OCI-LY3 (cell line): ENCODE data around the gene TXLNA.
A peak's percentile ranks its signal among the peaks of the same experiment; 100 is the strongest.
"Not testable (repeated sequence)": the region's sequence is repeated elsewhere in the genome, so short reads cannot be mapped to it uniquely, and the experiment has no call there.

Experiments used
- H2AFZ ChIP-seq: fragments of 200-600, 300-600 bp; shearing (Covaris generic); 2 replicates; pipeline ENCODE4 v1.6.0; 2014; ENCODE audit warnings: antibody characterized with exemption, low read depth, low read length
- H3K27ac ChIP-seq: fragments of 200-600, 300-600 bp; sonication (generic); 2 replicates; pipeline ENCODE4 v1.5.1; 2014; ENCODE audit warnings: mild to moderate bottlenecking, low read length, moderate library complexity, mixed read lengths
- H3K27me3 ChIP-seq: fragments of 200-600, 300-600 bp; sonication (generic); 2 replicates; pipeline ENCODE4 v1.6.1; 2014; ENCODE audit warnings: low read depth, low read length, mixed read lengths
- H3K36me3 ChIP-seq: fragments of 200-600, 300-600 bp; sonication (generic); replicated peaks from 2 replicates; pipeline ENCODE3; 2014; ENCODE audit warnings: low read depth, low read length, mixed read lengths
- H3K4me1 ChIP-seq: fragments of 300-600, 200-600 bp; sonication (generic); 2 replicates; pipeline ENCODE4 v1.6.1; 2014; ENCODE audit warnings: low read length, mixed read lengths
- H3K4me2 ChIP-seq: fragments of 200-600, 300-600 bp; sonication (generic); 2 replicates; pipeline ENCODE4 v1.6.1; 2014; ENCODE audit warnings: low read length, mixed read lengths
- H3K4me3 ChIP-seq: fragments of 300-600, 200-600 bp; sonication (generic); 2 replicates; pipeline ENCODE4 v1.5.1; 2014; ENCODE audit warnings: antibody characterized with exemption, mild to moderate bottlenecking, low read length, moderate library complexity
- H3K79me2 ChIP-seq: fragments of 300-600, 200-600 bp; shearing (Covaris generic); 2 replicates; pipeline ENCODE4 v1.6.1; 2014; ENCODE audit warnings: mild to moderate bottlenecking, low read length, mixed read lengths
- H3K9ac ChIP-seq: fragments of 300-600, 200-600 bp; shearing (Covaris generic); 2 replicates; pipeline ENCODE4 v1.6.0; 2014; ENCODE audit warnings: mild to moderate bottlenecking, low read length, moderate library complexity
- H3K9me3 ChIP-seq: fragments of 200-600, 300-600 bp; shearing (Covaris generic); 2 replicates; pipeline ENCODE4 v1.6.1; 2014; ENCODE audit warnings: low read length, mixed read lengths; ENCODE audit not compliant: insufficient read depth
- H4K20me1 ChIP-seq: fragments of 200-600, 300-600 bp; sonication (generic); 2 replicates; pipeline ENCODE4 v1.6.1; 2016; ENCODE audit warnings: low read length, mixed read lengths; ENCODE audit not compliant: insufficient read depth
- EZH2phosphoT487 ChIP-seq: fragments of 200-600 bp; shearing (Covaris generic); IDR thresholded peaks from 2 replicates; pipeline ENCODE4 v1.6.1; 2018; ENCODE audit warnings: antibody characterized with exemption, mixed run types, low read depth
- TF ChIP-seq, protein P1 (sequence below): fragments of 200-600, 300-600 bp; sonication (generic); IDR thresholded peaks from 2 replicates; pipeline ENCODE4 v1.5.1; 2014; ENCODE audit warnings: antibody characterized with exemption, low read length, low read depth

TXLNA gene

DNA sequence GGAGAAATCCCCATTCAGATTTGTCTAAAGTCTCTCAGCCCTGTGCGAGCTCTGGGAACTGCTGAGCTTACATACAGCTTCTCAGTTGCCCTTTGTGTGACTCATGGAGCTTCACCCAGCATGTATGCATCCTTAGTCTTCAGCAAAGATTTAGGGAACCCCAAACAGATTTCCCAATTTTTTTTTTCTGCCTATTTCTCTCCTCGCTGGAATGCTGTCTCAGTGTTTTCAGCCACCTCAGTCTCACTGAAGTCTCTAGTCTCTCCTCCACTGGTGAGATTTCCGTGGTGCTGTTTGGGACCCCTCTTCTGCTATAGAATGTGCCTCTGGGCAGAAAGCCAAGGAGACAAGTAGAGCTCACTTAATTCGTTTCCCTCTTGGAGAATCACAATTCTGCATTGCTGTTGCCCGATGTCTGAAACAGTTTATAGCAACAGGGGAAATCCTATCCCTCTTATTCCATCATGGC, 28.1 kb upstream of the TXLNA start:
- H3K27me3 ChIP-seq, result no peaks in the 10 kb centered on the region
- no peak overlapping the region for H3K9ac ChIP-seq
- peaks cover 8% of the 10 kb centered on the region for H3K4me1 ChIP-seq
- H3K27ac ChIP-seq, result no peak overlapping the region
- peaks cover 4% of the 10 kb centered on the region; the same call in 1 of the 2 replicates for H3K9me3 ChIP-seq
- no peaks in the 10 kb centered on the region for H4K20me1 ChIP-seq
- no peak overlapping the region for H3K4me2 ChIP-seq
- H3K79me2 ChIP-seq, result peaks cover 43% of the 10 kb centered on the region
- no peak for TF ChIP-seq EZH2phosphoT487
- TF ChIP-seq, protein P1, sequence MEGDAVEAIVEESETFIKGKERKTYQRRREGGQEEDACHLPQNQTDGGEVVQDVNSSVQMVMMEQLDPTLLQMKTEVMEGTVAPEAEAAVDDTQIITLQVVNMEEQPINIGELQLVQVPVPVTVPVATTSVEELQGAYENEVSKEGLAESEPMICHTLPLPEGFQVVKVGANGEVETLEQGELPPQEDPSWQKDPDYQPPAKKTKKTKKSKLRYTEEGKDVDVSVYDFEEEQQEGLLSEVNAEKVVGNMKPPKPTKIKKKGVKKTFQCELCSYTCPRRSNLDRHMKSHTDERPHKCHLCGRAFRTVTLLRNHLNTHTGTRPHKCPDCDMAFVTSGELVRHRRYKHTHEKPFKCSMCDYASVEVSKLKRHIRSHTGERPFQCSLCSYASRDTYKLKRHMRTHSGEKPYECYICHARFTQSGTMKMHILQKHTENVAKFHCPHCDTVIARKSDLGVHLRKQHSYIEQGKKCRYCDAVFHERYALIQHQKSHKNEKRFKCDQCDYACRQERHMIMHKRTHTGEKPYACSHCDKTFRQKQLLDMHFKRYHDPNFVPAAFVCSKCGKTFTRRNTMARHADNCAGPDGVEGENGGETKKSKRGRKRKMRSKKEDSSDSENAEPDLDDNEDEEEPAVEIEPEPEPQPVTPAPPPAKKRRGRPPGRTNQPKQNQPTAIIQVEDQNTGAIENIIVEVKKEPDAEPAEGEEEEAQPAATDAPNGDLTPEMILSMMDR, result no peak
- no peak overlapping the region for H2AFZ ChIP-seq
- H3K4me3 ChIP-seq, result no peak overlapping the region
- peaks cover 15% of the 10 kb centered on the region for H3K36me3 ChIP-seq

DNA sequence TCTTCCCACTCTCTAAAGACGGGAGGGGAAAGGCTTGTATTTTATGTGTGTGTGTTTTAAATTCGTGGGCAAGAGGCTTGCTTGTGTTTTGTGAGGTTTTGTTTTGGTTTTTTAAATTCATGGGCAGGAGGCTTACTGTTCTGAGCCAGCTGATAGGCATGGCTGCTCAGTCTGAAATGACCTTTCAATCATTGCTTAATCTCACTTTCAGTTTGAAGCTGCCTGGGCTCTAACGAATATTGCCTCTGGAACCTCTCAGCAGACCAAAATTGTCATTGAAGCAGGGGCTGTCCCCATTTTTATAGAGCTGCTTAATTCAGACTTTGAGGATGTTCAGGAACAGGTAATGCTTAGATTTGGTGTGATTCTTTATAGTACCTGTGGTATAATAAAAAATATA, 20.3 kb upstream of the TXLNA start:
- H3K79me2 ChIP-seq, result no peaks in the 10 kb centered on the region
- no peak overlapping the region for H3K4me3 ChIP-seq
- no peaks in the 10 kb centered on the region for H4K20me1 ChIP-seq
- H3K9me3 ChIP-seq, result no peaks in the 10 kb centered on the region
- H3K4me2 ChIP-seq, result peak overlapping the region; percentile 12; the same call in 1 of the 2 replicates
- H3K9ac ChIP-seq, result no peak overlapping the region
- H2AFZ ChIP-seq, result no peak overlapping the region
- H3K4me1 ChIP-seq, result peaks cover 25% of the 10 kb centered on the region
- TF ChIP-seq, protein P1, result no peak
- H3K27ac ChIP-seq, result no peak overlapping the region
- H3K36me3 ChIP-seq, result peaks cover 45% of the 10 kb centered on the region
- H3K27me3 ChIP-seq, result no peaks in the 10 kb centered on the region

DNA sequence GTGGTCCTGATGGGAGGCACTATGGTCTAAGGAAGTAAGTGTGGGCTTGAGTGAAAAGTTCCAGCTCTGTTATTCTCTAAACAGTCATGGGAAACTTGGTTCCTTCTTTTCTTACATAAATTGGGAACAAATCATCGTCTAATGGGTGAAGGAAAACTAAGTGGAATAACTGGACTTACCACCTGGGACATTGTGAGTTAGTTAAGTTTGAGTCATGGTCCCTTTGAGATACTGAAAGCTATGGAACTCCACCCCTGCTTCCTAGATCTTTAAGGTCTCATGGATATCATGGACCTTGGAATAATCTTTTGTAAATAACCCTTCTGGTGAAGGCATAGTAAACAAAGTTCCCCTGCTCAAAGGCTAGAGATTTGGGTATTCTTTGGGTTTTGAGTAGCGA, 16.1 kb upstream of the TXLNA start:
- Histone ChIP-seq H3K27ac (no peak overlapping the region), H3K79me2 (no peaks in the 10 kb centered on the region; the same call in 1 of the 2 replicates), H3K9me3 (no peaks in the 10 kb centered on the region), H4K20me1 (no peaks in the 10 kb centered on the region), H3K4me1 (peaks cover 47% of the 10 kb centered on the region), H3K4me2 (no peak overlapping the region), H2AFZ (no peak overlapping the region), H3K9ac (no peak overlapping the region), H3K27me3 (no peaks in the 10 kb centered on the region), H3K36me3 (peaks cover 45% of the 10 kb centered on the region), H3K4me3 (no peak overlapping the region)
- TF ChIP-seq, protein P1, result no peak
- no peak for TF ChIP-seq EZH2phosphoT487

DNA sequence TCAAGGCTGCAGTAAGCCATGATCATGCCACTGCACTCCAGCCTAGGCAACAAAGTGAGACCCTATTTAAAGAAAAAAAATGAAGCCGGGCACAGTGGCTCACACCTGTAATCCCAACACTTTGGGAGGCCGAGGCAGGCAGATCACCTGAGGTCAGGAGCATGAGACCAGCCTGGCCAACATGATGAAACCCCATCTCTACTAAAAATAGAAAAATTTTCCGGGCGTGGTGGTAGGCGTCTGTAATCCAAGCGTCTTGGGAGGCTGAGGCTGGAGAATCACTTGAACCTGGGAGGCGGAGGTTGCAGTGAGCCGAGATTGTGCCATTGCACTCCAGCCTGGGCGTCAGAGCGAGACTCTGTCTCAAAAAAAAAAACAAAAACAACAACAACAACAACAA, 13.8 kb upstream of the TXLNA start:
- not testable (repeated sequence) for H3K9ac ChIP-seq, H3K9me3 ChIP-seq, H3K4me3 ChIP-seq, H3K27me3 ChIP-seq, H4K20me1 ChIP-seq, H3K27ac ChIP-seq, H3K79me2 ChIP-seq, H3K4me2 ChIP-seq, H2AFZ ChIP-seq
- H3K36me3 ChIP-seq, result peaks cover 42% of the 10 kb centered on the region
- H3K4me1 ChIP-seq, result peaks cover 43% of the 10 kb centered on the region

DNA sequence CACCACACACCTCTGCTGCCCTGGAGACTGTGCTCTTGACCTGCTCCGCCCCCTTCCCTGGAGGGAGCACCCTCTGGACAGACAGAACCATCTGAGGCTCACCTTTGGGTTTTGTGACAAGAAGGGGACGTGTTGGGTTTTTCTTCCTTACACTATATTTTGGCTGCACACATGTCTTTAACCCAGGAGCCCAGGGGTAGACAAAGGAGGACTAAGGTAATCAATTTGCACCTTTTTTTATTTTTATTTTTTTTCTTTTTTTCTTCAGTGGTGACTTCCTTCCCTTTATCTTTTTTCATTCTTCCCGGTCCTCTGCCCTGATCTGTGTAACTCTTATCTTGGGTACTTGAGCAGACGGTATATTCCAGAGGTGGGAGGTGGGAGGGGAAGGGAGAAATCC, 8.5 kb upstream of the TXLNA start:
- peaks cover 28% of the 10 kb centered on the region for H3K4me1 ChIP-seq
- no peaks in the 10 kb centered on the region for H3K9me3 ChIP-seq
- H3K27me3 ChIP-seq, result no peaks in the 10 kb centered on the region
- H3K4me3 ChIP-seq, result no peak overlapping the region
- H3K9ac ChIP-seq, result no peak overlapping the region
- no peaks in the 10 kb centered on the region for H4K20me1 ChIP-seq
- no peaks in the 10 kb centered on the region; the same call in 1 of the 2 replicates for H3K79me2 ChIP-seq
- H3K36me3 ChIP-seq, result peaks cover 34% of the 10 kb centered on the region
- no peak overlapping the region for H3K27ac ChIP-seq
- TF ChIP-seq EZH2phosphoT487, result no peak
- TF ChIP-seq, protein P1, result no peak
- no peak overlapping the region for H2AFZ ChIP-seq
- no peak overlapping the region for H3K4me2 ChIP-seq
